ENCODE data around the gene ZC3H11A. TPM values are rescaled to one million over a fixed set of nuclear protein-coding genes. Genes with fewer than 3 reads are reported as not detected.

The ZC3H11A gene
- total and polyA plus RNA-seq, 2 of the 4 experiments (the other 2 are of a cell fraction): 52.1 to 66.5 TPM

GRCh38 chr1:203781962-203782361 lies 13.5 kb upstream of the ZC3H11A start:
- no peak for DNase-seq
- H3K4ac ChIP-seq (ENCODE audit: low read depth, low read length): no peak overlapping the region
- no peak overlapping the region for H3K4me3 ChIP-seq (ENCODE audit: insufficient read depth, low read depth, low read length)
- no peaks in the 10 kb centered on the region for H4K20me1 ChIP-seq (ENCODE audit: insufficient read depth, low read length)
- dilution Hi-C loops (cut with HindIII; ENCODE audit: low sequenced_read_pairs, unreplicated experiment): no loop called here
- H3K23ac ChIP-seq (ENCODE audit: low read depth, low read length): no peak overlapping the region
- H3K9me1 ChIP-seq (ENCODE audit: insufficient read depth, low read length): no peaks in the 10 kb centered on the region
- H2BK5ac ChIP-seq (ENCODE audit: low read depth, low read length, poor library complexity, severe bottlenecking): no peak overlapping the region
- no TSS peak for BruUV-seq (replicated peaks)
- no peaks in the 10 kb centered on the region for H3K9me3 ChIP-seq (ENCODE audit: control insufficient read depth, insufficient read depth, low read length)
- no peak overlapping the region for H4K8ac ChIP-seq (ENCODE audit: low read depth in 2 of 2, low read length in 2 of 2)
- H2BK20ac ChIP-seq (ENCODE audit: low read depth, low read length): no peak overlapping the region
- no peak overlapping the region for H2AK9ac ChIP-seq (replicated peaks; ENCODE audit: low read depth, low read length, poor library complexity)
- H3K27me3 ChIP-seq (ENCODE audit: control insufficient read depth, insufficient read depth, low read length): peaks cover 1% of the 10 kb centered on the region; the same call in 1 of the 2 replicates
- no peak overlapping the region for H2BK15ac ChIP-seq (ENCODE audit: low read depth, low read length)
- no peak for TF ChIP-seq CTCF (conservative IDR thresholded peaks at IDR 0.05; ENCODE audit: low read depth, low read length)
- no peak for ATAC-seq (ENCODE audit: low read depth)
- no peak overlapping the region for H3K27ac ChIP-seq (ENCODE audit: insufficient read depth, low read length)
- no peak overlapping the region for H2BK120ac ChIP-seq (ENCODE audit: low read depth, low read length)
- no peak overlapping the region for H3K14ac ChIP-seq (replicated peaks; ENCODE audit: low read depth, low read length)
- no peaks in the 10 kb centered on the region for H3K4me1 ChIP-seq (ENCODE audit: control insufficient read depth, insufficient read depth, low read length)
- H2AK5ac ChIP-seq (ENCODE audit: low read depth, low read length): no peak overlapping the region
- H3K9ac ChIP-seq (ENCODE audit: low read depth, low read length): no peak overlapping the region
- H3K79me1 ChIP-seq (ENCODE audit: low read depth in 1 of 2, low read length in 2 of 2): no peaks in the 10 kb centered on the region
- H3K18ac ChIP-seq (ENCODE audit: low read depth, low read length): no peak overlapping the region
- WGBS, 2 experiments (ENCODE audit: extremely low coverage in 2 of 2, insufficient read length in 1 of 2): no CpG with 5 or more reads among the region's 7 CpGs
- H3K4me2 ChIP-seq (ENCODE audit: low read depth, low read length): no peak overlapping the region
- ChIA-PET CTCF (interaction anchor here (0.6 kb wide), 1 partner anchor 11 kb away, joined by 3 read pairs; no protein-coding TSS in a partner anchor), POLR2A (ENCODE audit: unreplicated experiment) (no interaction called here)
- no peak overlapping the region for H4K91ac ChIP-seq (ENCODE audit: insufficient read depth, low read depth, low read length)
- H2AFZ ChIP-seq (replicated peaks; ENCODE audit: low read length, poor library complexity): no peak overlapping the region
- no peaks in the 10 kb centered on the region for H3K36me3 ChIP-seq (ENCODE audit: control insufficient read depth, insufficient read depth, low read length)
- no peak overlapping the region for H3K56ac ChIP-seq (ENCODE audit: extremely low read depth, insufficient read depth, low read length)
- in situ Hi-C loops (cut with MboI; ENCODE audit: low sequenced_read_pairs): no loop called here
- intact Hi-C loops (cut with micrococcal nuclease): no loop called here
- H4K5ac ChIP-seq (ENCODE audit: low read depth, low read length): no peak overlapping the region
